GM19351 (cell line): ENCODE data around the gene TSC22D1.
"Not testable (repeated sequence)": the region's sequence is repeated elsewhere in the genome, so short reads cannot be mapped to it uniquely, and the experiment has no call there.

Source experiments
- ATAC-seq: cut with Tn5 transposase; IDR thresholded peaks from one replicate; pipeline ENCODE4 v1.9.1; 2021; ENCODE audit warnings: mild to moderate bottlenecking, moderate library complexity; ENCODE audit not compliant: unreplicated experiment

TSC22D1 gene

DNA sequence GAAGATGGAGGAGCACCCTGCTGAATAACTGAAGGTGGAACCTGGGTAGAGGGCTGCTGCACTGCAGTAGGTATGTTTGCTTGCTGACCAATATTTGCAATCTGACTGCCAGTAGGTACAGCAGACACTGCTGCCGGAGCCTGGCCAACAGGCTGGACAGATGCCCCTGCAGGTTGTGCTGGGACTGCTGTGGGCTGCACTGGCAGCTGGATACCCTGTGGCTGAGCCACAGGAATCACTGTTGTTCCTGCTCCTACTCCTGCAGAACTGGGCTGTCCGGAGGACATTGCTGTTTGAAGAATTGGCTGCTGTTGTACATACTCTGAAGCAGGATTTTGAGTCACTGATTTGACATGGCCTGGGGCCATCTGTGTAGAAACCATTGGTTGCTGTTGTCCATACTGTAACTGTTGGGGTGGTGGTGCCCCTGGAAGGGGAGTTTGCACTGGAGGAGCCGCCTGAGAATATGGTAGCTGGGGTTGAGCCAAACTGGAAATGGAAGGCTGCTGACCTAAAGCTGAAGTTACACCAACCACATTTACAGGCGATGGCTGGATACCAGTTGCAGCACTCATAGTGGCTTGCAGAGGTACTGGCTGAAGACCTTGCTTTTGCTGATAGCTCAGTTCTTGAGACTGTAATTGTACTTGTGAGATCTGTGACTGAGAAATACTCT, 2.2 kb downstream of the TSC22D1 start:
- no peak for ATAC-seq

GRCh38 chr13:44573071-44573470, 3.1 kb downstream of the TSC22D1 start:
- no peak for ATAC-seq

GRCh38 chr13:44566601-44567000, 9.5 kb downstream of the TSC22D1 start:
- ATAC-seq = no peak

GRCh38 chr13:44565881-44566280, 10.2 kb downstream of the TSC22D1 start:
- no peak for ATAC-seq

GRCh38 chr13:44564936-44565335, 11.2 kb downstream of the TSC22D1 start:
- ATAC-seq = no peak

- not testable (repeated sequence) for ATAC-seq
Measured at GRCh38 chr13:44562853-44563252, 13.3 kb downstream of the TSC22D1 start.

- no peak for ATAC-seq
Measured at GRCh38 chr13:44561351-44561750, 14.8 kb downstream of the TSC22D1 start.

GRCh38 chr13:44557986-44558385, 18.1 kb downstream of the TSC22D1 start:
- no peak for ATAC-seq

GRCh38 chr13:44555207-44555606, 20.9 kb downstream of the TSC22D1 start:
- no peak for ATAC-seq

DNA sequence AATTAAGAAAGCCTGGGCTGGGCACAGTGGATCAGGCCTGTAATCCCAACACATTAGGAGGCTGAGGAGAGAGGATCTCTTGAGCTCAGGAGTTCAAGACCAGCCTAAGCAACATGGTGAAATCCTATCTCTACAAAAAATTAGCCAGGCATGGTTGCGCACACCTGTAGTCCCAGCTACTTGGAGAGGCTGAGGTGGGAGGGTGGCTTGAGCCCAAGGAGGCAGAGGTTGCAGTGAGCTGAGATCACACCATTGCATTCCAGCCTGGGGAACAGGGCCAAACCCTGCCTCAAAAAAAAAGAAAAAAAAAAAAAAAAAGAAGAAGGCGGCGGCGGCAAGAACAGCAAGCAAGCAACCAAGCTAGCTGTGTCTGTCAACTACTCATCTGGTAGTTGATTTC, 26.7 kb downstream of the TSC22D1 start:
- no peak for ATAC-seq

DNA sequence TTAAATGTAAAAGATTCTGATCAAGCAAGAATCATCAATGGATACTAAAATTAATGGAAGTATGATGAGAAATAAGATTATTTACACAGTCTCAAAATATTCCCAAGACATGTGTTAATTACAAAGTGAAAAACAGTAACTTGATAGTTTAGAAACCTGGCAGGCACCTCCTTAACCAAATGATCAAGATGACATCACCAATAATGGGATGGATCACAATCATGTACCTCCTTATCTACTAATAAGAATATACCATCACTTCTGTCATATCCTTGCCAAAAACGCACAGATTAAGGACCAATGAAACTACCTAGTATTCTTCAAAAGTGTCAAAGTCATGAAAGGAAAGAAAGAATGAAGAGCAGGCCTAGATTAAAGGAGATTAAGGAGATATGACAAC, 30.0 kb downstream of the TSC22D1 start:
- ATAC-seq = no peak

DNA sequence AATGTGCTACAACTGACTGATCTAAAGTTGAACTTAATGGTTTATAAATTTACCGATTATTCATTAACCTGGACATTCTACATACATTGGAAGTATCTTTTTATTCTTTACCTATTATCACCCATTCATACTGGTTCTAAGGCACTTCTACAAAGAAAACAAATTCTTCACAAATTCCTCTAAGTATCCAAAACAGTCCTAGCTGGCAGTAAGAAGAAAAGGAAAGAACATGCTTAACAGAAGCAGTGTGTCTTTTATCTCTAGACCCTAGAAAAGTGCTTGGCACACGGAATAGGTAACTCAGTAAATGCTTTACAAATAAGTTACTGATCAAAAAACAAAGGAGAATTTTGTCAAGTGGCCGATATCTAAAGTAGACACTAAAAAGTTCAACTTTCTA, 32.8 kb downstream of the TSC22D1 start:
- ATAC-seq = no peak

DNA sequence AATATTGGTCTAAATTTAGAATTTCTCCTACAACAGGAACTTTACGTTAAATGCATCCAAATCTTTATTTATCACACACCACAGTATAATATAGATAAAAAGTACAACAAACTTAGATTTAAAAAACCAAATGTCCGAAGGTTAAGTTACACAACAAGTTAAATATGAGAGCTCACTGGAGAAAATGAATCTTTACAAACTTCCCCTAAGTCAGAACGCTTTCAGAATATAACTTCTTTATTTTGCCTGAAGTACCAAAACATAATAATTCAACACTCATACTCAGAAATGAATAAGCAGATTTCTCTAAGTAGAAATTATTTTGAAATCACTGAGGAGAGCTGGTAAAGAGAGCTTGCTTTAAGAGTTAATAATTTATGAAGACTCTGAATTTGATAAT, 33.8 kb downstream of the TSC22D1 start:
- ATAC-seq = no peak

GRCh38 chr13:44541601-44542000, 34.5 kb downstream of the TSC22D1 start:
- ATAC-seq = no peak

DNA sequence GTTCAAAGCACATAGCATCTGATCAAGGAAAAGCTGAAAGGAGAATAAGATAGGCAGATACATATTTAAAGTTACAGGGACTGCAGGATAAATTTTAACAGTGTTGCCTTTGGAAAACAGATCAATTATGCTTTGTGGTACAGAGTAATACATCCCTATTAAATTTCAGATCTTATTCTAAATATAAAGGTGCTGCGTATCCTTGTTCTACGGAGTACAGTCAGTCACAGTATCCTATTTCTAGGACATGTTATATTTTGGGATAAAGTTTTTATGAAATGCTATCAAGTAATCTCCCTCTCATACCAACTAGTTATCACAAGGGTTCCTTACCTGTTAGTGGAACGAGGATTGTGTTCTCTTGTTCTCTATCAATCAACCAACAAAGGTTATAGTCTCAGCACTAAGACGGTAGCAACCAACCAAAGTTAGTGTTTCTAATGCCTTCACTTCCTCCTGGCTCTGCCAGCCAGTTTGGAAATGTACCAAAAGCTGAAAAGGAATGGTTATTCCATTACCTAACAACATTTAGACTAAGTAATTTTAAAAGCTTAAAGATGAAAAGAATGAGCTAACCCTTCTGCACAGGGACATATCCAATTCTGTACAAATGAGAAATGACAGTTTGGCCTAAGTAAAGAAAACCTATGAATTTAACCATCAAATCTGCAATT, 35.2 kb downstream of the TSC22D1 start:
- no peak for ATAC-seq

- no peak for ATAC-seq
Measured at GRCh38 chr13:44537248-44537647, 38.9 kb downstream of the TSC22D1 start.

- no peak for ATAC-seq
Measured at GRCh38 chr13:44523146-44524015, 52.7 kb downstream of the TSC22D1 start.

DNA sequence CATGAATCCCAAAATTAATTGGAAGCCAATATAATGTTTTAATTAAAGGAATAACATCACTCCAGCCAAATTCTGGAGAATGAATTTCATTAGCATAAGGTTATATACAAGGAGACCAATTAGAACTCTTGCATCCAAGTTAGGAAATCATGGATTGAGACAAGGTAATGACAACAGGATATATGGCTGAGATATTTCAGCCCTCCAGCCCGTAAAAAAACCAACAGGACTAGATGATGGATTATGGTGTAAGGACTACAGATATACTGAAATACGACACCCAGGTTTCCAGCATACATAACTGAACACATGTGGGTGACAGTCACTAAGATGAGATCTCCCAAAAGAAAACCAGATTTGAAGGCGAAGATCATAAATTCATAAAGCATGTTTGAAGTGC, 56.5 kb downstream of the TSC22D1 start:
- ATAC-seq = no peak

GRCh38 chr13:44516771-44517170, 59.4 kb downstream of the TSC22D1 start:
- ATAC-seq = no peak

DNA sequence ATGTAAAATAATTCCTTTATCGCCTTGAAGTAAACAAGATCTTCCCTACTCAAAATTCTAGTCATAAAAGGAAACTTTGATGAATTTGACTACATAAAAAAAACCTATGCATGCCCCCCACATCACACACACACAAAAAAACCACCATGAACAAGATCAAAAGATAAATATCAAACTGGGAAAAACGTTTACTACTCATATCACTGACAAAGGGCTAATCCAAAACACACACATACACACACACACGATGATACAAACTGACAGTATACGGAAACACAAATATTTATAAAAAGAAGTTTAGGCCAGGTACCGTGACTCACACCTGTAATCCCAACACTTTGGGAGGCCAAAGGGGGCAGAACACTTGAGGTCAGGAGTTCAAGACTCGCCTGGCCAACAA, 61.9 kb downstream of the TSC22D1 start:
- no peak for ATAC-seq

DNA sequence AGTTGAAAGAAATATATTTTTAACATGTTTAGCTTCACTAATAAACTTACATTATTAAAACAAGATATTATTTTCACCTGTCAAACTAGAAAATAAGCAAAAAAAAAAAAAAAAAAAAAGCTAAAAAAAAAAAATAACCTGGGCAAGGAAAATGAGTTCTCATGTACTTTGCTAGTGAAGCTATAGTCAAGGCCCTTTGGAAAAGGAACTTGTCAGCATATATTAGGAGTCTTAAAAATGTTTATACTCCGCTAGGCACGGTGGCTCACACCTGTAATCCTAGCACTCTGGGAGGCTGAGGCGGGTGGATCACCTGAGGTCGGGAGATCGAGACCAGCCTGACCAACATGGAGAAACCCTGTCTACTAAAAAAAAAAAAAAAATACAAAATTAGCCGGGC, 66.3 kb downstream of the TSC22D1 start:
- ATAC-seq = not testable (repeated sequence)

DNA sequence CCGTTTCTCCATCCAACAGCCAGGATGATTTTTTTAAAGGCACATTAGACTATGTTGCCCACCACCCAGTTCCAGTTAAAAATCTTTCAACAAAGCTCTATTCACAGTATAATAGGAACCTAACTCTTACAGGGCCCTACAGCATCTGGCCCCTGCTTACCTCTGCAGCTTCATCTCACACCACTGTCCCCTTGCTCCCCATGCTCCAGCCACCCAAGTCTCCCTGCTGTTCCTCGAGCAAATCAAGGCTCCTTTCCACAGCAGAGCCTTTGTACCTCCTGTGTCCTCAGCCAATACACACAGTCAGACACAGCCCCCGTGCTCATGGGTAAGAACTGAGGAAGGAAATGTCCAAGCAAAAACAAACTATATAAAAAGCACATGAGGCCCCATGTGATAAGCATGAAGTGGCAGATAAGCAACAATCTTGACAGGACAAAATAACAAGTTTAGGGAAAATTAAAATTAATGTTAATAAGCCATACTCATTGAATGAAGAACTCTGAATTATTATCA, 67.5 kb downstream of the TSC22D1 start:
- no peak for ATAC-seq
